Astrocyte (in vitro differentiated cells and primary cell): ENCODE results near the gene SLC44A5.
"Not testable (repeated sequence)": the region's sequence is repeated elsewhere in the genome, so short reads cannot be mapped to it uniquely, and the experiment has no call there.

Source experiments
- CTCF ChIP-seq: IDR thresholded peaks from 2 replicates; pipeline ENCODE4 v1.5.1; 2011; ENCODE audit warnings: low read depth, mild to moderate bottlenecking, inconsistent platforms, low read length, moderate library complexity; ENCODE audit not compliant: insufficient read depth
- EZH2 ChIP-seq: IDR thresholded peaks from 2 replicates; pipeline ENCODE4 v1.6.1; 2012; ENCODE audit warnings: mild to moderate bottlenecking, low read length, inconsistent platforms; ENCODE audit not compliant: insufficient read depth

- not testable (repeated sequence) for TF ChIP-seq CTCF, EZH2
Measured at GRCh38 chr1:75645153-75645552, 34.2 kb upstream of the SLC44A5 start.
